GM12872 (cell line): ENCODE data around the gene OR4S1.

Experiments
- CTCF ChIP-seq: IDR thresholded peaks from 3 replicates; pipeline ENCODE4 v1.5.1; 2011; ENCODE audit warnings: low read depth, mild to moderate bottlenecking, low read length, moderate library complexity; ENCODE audit not compliant: insufficient read depth

The OR4S1 gene

GRCh38 chr11:48341466-48341865 is 35.4 kb downstream of the OR4S1 start:
- TF ChIP-seq CTCF, result no peak

- no peak for TF ChIP-seq CTCF
These were observed 48.0 kb downstream of the OR4S1 start for GRCh38 chr11:48354013-48354412.

GRCh38 chr11:48354677-48355076 is 48.7 kb downstream of the OR4S1 start:
- TF ChIP-seq CTCF, result no peak
